ENCODE measurements around the gene MTREX.

GRCh38 chr5:55308254-55308836 is 556 bp downstream of the MTREX start:
- no peak for TF ChIP-seq CTCF (IDR thresholded peaks at IDR 0.05)
- no peak for TF ChIP-seq POLR2A (IDR thresholded peaks at IDR 0.05)
